GM21529 (cell line): ENCODE results near the gene KRTAP4-8.
"Not testable (repeated sequence)": the region's sequence is repeated elsewhere in the genome, so short reads cannot be mapped to it uniquely, and the experiment has no call there.

Experiments used
- ATAC-seq: cut with Tn5 transposase; IDR thresholded peaks from one replicate; pipeline ENCODE4 v1.9.1; 2021; ENCODE audit not compliant: unreplicated experiment

Gene KRTAP4-8

DNA sequence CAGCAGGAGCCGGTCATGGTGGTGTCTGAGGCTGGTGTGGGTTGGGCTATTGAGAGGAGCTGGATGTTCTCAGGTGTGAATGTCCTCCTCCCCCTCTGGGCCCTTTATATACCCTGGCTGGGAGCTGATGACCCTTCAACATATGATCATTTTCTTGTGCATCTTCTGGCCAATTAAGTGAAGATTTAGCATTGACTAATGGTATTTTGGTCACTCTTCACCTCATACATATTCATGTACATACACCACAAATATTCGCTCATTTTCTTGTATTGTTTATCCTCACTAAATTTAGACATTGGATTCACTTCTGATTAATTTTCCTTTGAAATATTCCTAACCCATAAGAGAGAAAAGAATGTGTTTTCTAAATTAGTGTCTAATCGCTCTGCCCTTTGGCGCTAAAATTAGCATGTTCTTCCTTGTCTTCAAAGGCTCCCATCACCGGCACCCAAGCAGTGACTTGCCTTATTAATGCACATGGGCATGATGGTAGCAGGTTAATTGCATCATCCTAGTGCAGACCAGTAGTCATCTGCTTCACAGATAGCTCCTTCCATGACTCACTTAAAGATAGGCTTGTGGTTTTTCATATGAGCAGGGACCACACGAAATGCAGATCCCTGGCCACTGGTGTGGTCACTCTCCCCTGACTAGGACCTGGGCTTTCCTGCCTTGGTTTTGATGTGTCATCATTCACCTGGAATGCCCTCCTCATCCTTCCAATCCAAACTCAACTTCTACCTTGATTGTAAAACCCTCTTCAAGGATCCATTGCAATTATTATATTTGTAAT, 31.9 kb downstream of the KRTAP4-8 start, which contains the start of gene KRTAP2-4:
Gene KRTAP2-4, minus strand, starts transcription at position 51 of the 796 bp plus-strand sequence. Its CDS starts 34 bp downstream, at position 17.
- ATAC-seq = no peak

DNA sequence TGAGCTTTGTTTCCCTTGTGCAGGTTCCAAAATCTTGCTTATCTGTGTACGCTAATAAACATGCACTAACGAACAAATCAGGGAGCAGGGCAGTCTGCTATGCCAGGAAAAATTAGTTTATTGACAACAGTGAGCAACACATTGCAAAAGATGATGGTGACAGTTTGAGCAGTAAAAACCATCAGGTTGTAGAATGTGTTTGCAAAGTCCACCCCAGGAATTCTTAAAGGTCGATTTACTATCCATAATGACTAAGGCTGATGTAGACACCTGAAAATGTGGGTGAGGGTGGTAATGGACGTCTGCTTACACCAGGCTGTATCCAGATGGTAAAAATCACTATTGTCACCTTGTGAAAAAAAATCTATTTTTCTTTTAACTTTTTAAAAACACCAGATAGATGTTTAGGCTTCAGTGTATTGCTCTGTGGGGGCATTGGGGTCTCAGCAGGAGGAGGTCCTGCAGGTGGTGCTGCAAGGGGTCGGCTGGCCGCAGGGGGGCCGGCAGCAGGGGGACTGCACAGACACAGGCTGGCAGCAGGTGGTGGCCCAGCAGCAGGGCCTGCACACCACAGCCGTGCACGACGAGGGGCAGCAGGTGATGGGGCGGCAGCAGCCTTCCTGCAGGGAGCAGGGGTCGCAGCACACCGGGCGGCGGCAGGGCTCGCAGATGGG, 32.8 kb downstream of the KRTAP4-8 start:
- not testable (repeated sequence) for ATAC-seq

DNA sequence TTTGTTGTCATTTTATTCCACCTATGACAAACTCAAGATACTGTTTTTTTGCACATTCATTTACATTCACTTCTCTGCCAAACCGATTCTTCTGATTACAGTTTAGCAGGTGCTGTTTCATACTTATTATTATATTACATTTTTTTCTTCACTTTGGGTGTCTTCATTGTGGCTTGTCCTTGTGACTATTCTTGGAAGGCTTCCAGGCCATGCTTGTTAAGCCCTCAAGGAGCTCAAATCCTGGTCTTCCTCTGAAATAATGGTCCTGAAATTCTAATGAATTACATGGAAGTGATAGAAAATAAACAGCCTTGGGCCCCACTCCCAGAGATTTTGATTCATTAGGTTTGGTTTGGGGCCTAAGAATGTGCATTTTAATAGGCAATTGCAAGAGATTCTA, 33.6 kb downstream of the KRTAP4-8 start:
- no peak for ATAC-seq

DNA sequence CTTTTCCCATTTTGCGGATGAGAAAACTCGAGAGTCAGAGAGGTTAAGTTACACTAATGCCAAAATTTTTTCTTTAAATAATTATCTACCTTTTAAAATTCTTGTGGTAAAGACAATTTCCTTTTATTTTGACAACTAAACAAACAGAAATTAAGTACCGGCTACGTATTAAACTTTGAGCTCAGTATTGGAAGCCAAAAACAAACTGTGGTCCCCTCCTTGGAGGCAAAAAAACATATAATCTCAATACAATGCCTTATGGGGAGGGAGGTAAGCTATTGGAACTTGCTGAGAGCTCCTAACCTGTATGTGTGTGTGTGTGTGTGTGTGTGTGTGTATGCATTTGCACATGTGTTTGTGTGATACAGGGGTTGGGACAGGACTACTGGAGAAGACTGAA, 34.5 kb downstream of the KRTAP4-8 start:
- ATAC-seq = no peak

DNA sequence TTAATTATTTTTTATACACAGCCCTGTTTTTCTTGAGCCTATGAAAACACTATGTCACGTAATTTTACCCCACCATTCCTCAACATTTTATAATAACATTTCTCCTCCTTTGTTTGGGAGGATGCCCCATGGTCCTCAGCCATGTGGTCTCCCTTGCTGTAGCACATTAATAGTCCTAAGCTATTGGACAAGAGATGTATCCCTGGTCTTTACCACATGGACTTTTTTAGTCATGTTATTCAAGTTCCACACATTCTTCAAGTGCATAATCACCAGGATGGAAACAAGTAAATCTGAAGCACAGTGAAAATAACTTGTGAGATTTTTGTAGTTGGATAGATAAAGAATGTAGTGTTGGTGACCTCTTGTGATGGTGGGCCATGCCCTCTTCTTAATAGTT, 36.0 kb downstream of the KRTAP4-8 start:
- ATAC-seq = no peak

DNA sequence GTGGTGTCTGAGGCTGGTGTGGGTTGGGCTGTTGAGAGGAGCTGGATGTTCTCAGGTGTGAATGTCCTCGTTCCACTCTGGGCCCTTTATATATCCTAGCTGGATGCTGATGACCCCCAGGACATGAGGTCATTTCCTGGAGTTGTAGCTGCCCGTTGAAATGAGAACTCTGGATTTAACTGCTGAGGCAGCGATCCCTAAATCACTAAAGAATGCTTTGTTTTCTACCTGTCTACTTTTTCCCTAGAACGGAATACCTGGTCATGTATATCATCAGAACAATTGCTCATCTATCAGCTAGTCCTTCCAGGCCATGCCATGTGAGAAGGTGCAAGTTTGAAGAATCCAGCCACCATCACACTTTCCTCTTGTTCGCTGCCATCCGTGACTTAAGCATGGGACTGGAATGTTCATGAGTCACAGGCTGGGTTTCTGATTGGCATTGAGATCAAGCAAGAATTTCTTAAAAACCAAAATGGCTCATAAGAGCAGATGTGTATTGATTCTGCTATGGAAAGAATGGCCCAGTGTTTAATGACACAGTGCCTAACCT, 37.8 kb downstream of the KRTAP4-8 start, which contains the start of gene KRTAP2-3:
Gene KRTAP2-3, minus strand, starts transcription at position 63 of the 553 bp plus-strand sequence. CDS start 64 bp downstream, outside the sequence.
- ATAC-seq = no peak

DNA sequence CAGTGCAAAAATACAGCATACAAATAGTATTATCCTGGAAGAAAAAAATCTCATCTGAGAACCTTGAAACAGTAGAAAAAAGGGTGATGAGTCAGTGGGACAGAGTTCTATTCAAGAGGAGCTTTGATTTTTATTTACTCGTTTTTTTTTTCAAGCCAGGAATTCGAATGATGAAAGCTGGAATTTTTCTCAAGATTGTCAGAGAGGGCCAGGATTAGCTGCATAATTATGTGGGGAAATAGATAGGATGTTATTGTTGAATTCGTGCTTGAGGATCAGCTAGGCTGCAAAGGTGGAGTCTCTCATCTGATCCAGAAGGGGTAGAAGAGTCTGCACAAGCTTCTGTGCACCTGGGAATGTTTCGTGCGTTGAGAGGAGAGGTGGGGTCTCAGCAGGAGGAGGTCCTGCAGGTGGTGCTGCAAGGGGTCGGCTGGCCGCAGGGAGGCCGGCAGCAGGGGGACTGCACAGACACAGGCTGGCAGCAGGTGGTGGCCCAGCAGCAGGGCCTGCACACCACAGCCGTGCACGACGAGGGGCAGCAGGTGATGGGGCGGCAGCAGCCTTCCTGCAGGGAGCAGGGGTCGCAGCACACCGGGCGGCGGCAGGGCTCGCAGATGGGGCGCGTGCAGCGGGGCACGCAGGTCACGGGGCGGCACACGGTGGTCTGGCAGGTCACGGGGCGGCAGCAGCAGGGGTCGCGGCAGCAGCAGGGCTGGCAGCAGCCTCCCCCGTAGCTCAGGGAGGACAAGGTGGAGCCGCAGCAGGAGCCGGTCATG, 38.5 kb downstream of the KRTAP4-8 start:
- ATAC-seq = not testable (repeated sequence)

DNA sequence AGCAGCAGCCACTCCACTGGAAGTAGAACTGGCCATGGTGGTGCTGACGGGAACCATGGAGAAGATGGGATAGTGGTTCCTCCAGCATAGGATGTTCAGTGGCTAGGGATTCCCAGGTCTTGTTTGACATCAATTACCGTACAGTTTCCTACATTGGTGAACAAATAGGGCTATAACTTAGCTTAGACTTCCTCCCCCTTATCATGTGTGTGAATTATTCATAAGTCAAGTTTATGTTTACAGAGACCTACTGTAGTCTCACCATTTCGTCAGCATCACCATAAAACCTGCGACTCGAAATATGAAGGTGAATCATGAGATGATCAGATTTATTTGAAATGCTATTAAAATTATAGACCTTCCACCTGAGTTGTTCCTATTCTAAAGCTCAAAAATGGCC, 39.2 kb downstream of the KRTAP4-8 start:
- ATAC-seq = no peak

DNA sequence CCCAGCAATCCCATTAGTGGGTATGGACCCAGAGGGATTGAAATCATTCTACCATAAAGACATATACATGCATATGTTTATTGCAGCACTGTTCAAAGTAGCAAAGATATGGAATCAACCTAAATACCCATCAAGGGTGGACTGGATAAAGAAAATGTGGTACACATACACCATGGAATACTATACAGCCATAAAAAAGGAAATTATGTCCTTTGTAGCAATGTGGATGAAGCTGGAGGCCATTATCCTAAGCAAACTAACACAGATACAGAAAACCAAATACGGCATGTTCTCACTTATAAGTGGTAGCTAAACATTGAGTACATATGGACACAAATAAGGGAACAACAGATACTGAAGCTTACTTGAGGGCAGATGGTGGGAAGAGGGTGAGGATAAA, 40.4 kb downstream of the KRTAP4-8 start:
- no peak for ATAC-seq

DNA sequence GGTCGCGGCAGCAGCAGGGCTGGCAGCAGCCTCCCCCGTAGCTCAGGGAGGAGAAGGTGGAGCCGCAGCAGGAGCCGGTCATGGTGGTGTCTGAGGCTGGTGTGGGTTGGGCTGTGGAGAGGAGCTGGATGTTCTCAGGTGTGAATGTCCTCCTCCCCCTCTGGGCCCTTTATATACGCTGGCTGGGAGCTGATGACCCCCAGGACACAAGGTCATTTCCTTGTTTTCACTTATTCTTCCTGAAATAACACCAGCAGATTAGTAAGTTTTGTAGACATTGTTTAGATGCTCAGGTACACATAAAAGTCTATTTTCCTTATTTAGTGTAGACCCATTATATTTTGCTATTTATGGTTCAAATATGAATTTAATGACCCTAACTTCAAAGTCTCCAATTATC, 42.8 kb downstream of the KRTAP4-8 start, which contains the start of gene KRTAP2-2:
Gene KRTAP2-2, minus strand, starts transcription at position 101 of the 400 bp plus-strand sequence. Its CDS starts 19 bp downstream, at position 82.
- not testable (repeated sequence) for ATAC-seq

DNA sequence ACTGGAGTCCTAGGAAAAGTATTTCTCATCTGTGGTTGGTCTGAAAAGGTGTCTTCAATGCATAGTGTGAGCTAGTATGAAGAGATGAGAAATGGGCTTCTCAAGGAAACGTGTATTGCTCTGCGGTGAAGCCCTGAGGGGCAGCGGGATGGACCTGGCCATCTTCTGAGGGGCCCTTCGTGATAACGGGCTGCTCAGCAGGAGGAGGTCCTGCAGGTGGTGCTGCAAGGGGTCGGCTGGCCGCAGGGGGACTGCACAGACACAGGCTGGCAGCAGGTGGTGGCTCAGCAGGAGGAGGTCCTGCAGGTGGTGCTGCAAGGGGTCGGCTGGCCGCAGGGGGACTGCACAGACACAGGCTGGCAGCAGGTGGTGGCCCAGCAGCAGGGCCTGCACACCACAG, 43.4 kb downstream of the KRTAP4-8 start:
- not testable (repeated sequence) for ATAC-seq

DNA sequence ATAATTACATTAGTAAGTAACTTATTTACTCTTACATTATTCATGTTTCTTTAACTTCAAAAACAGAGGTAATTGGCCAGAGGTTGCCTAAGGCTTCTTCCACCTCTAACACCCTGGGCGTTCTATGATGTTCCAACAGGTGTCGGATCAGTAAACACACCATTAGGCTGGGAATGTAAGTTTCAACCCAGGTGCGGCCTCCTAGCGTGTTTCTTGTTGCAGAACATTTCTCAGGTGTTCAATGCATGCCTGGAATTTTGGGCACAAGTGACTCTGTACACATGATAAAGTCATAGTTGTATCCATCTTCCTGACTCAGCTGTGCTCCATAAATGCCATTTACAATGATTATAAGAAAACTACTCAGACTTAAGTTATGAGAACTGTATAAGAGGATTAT, 43.9 kb downstream of the KRTAP4-8 start:
- no peak for ATAC-seq

DNA sequence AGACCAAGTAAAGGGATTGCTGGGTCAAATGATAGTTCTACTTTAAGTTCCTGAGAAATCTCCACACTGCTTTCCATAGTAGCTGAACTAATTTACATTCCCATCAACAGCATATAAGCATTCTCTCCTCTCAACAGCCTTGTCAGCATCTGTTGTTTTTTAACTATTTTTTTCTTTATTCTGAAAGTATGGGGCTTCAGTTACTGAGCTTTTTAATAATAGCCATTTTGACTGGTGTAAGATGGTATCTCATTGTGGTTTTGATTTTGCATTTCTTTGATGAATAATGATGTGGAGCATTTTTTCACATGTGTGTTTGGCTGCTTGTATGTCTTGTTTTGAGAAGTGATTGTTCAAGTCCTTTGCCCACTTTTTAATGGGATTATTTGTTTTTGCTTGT, 45.4 kb downstream of the KRTAP4-8 start:
- ATAC-seq = no peak

DNA sequence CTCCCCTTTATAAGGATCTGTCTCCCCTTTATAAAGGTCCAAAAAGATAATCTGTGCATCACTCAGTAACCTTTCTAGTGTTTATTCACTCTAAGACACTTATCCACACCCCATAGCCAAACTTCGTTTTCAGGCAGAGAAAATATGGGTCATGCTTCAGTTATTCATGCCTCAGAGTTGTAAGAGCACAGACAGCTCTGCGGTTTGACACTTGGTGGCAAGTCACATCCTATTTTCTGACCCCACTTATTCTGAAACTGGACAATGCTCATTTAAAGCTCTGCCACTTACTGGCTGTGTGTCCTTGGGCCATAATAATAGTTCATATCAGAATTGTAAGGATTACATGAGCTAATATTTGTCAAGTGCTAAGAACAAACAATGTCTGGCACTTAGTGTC, 48.8 kb downstream of the KRTAP4-8 start:
- ATAC-seq = no peak

DNA sequence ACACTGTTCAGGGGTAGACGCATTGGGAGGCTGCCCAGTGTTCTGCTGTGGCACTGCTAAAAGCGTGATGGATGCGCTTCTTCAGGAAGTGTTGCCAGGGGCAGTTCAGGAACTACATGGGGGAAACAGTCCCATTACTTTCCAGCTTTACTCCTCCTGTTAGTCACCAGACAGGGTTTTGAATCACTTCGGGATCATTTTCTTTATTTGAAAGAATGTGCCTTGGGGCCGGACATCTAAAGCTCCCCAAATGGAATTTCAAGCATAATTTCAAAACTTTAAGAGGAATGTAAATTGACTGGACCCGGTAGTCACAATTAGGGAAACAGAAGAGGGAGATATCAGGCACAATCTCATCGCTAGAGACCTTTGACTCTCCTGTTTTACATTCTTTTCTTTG, 49.5 kb downstream of the KRTAP4-8 start:
- no peak for ATAC-seq
